H1 (cell line): ENCODE measurements around the gene SEC31A. TPM values are rescaled to one million over a fixed set of nuclear protein-coding genes. Genes with fewer than 3 reads are reported as not detected.
A peak's percentile ranks its signal among the peaks of the same experiment; 100 is the strongest.

ENCODE experiments used
- CTCF ChIA-PET: fragments of 300-600 bp; sonication (Branson Sonifier 250); formaldehyde crosslinking; loops from one replicate; lab custom pipeline; 2021; ENCODE audit not compliant: partially characterized antibody; lab: Charles Lee
- POLR2A ChIA-PET: fragments of 300-600 bp; sonication (Branson Sonifier 250); formaldehyde crosslinking; loops from one replicate; lab custom pipeline; 2021; ENCODE audit warnings: inconsistent platforms; ENCODE audit not compliant: partially characterized antibody; lab: Charles Lee
- DNase-seq, 2 experiments: peaks; one replicate each; pipeline versions ENCODE4 v3.0.0 to v3.0.0-alpha.2; 2010 to 2022; ENCODE audit warnings: low spot score in 2 of 2, low read depth in 1 of 2, mixed read lengths in 1 of 2
- FAIRE-seq: peaks from 2 replicates; lab custom pipeline; 2011; peaks lifted over from hg19 to GRCh38; lab: Jason Lieb, UNC
- H2AFZ ChIP-seq: 2 replicates; pipeline ENCODE4 v1.8.1; 2012; ENCODE audit warnings: low read length, inconsistent platforms
- H2AK5ac ChIP-seq: 2 replicates; pipeline ENCODE4 v1.6.1; 2013; ENCODE audit warnings: low read depth, low read length
- H2BK120ac ChIP-seq: replicated peaks from 2 replicates; pipeline ENCODE3; 2013; ENCODE audit warnings: low read depth, low read length, inconsistent platforms
- H2BK12ac ChIP-seq: 2 replicates; pipeline ENCODE4 v1.6.1; 2013; ENCODE audit warnings: low read depth, low read length
- H2BK15ac ChIP-seq: 2 replicates; pipeline ENCODE4 v1.6.1; 2013; ENCODE audit warnings: low read length
- H2BK20ac ChIP-seq: 2 replicates; pipeline ENCODE4 v1.6.1; 2013; ENCODE audit warnings: low read length
- H2BK5ac ChIP-seq: 2 replicates; pipeline ENCODE4 v1.6.1; 2013; ENCODE audit warnings: low read depth, low read length
- H3K14ac ChIP-seq: 2 replicates; pipeline ENCODE4 v1.6.1; 2013; ENCODE audit warnings: inconsistent platforms; ENCODE audit not compliant: insufficient read length
- H3K18ac ChIP-seq: 2 replicates; pipeline ENCODE4 v1.6.1; 2013; ENCODE audit warnings: low read length; ENCODE audit errors: extremely low read depth
- H3K23ac ChIP-seq: 2 replicates; pipeline ENCODE4 v1.6.1; 2013; ENCODE audit warnings: inconsistent platforms; ENCODE audit not compliant: insufficient read length
- H3K23me2 ChIP-seq: 2 replicates; pipeline ENCODE4 v1.6.1; 2013; ENCODE audit warnings: low read depth, low read length
- H3K27ac ChIP-seq: 2 replicates; pipeline ENCODE4 v1.6.1; 2011; ENCODE audit warnings: low read depth, low read length, inconsistent platforms
- H3K27me3 ChIP-seq, 4 experiments: replicated peaks in 1 of 4; 1 replicate in 1 of 4; 2 replicates in 3 of 4; pipeline versions ENCODE4 v1.6.1 to v1.8.1; 2011 to 2013; ENCODE audit warnings: low read length in 3 of 4, mild to moderate bottlenecking in 3 of 4, inconsistent platforms in 2 of 4, mixed read lengths in 2 of 4, moderate library complexity in 1 of 4; ENCODE audit not compliant: control insufficient read depth in 3 of 4, insufficient read depth in 3 of 4; ENCODE audit errors: extremely low read depth in 1 of 4
- H3K36me3 ChIP-seq, 4 experiments: 2 replicates each; pipeline versions ENCODE4 v1.6.1 to v1.8.1; 2011 to 2013; ENCODE audit warnings: mild to moderate bottlenecking in 4 of 4, low read length in 3 of 4, moderate library complexity in 2 of 4, control low read depth in 1 of 4, inconsistent platforms in 1 of 4; ENCODE audit not compliant: insufficient read depth in 4 of 4, control insufficient read depth in 2 of 4
- H3K4ac ChIP-seq: replicated peaks from 2 replicates; pipeline ENCODE3; 2013; ENCODE audit warnings: low read length, low read depth, mixed read lengths, inconsistent platforms; ENCODE audit not compliant: insufficient read length
- H3K4me1 ChIP-seq, 4 experiments: replicated peaks in 1 of 4; 1 replicate in 1 of 4; 2 replicates in 3 of 4; pipeline versions ENCODE4 v1.6.1 to v1.8.1; 2011 to 2013; ENCODE audit warnings: low read length in 3 of 4, inconsistent platforms in 2 of 4, mixed read lengths in 1 of 4; ENCODE audit not compliant: insufficient read depth in 4 of 4, control insufficient read depth in 3 of 4
- H3K4me2 ChIP-seq, 2 experiments: 2 replicates each; pipeline versions ENCODE4 v1.6.1 to v1.8.1; 2011 to 2013; ENCODE audit warnings: low read depth in 2 of 2, low read length in 2 of 2, control low read depth in 1 of 2, inconsistent platforms in 1 of 2, mild to moderate bottlenecking in 1 of 2; ENCODE audit not compliant: insufficient read depth in 1 of 2
- H3K4me3 ChIP-seq, 4 experiments: fragments of 200-600, 300-600 bp in 1 of 4; sonication (generic), shearing (Covaris generic), sonication (Bioruptor Twin) in 1 of 4; 2 replicates each; pipeline versions ENCODE4 v1.5.1 to v1.8.1; 2011 to 2016; ENCODE audit warnings: low read length in 4 of 4, low read depth in 3 of 4, control low read depth in 2 of 4, inconsistent platforms in 2 of 4, mild to moderate bottlenecking in 2 of 4, mixed read lengths in 1 of 4, moderate library complexity in 1 of 4; ENCODE audit not compliant: insufficient read depth in 2 of 4; ENCODE audit errors: extremely low read depth in 1 of 4
- H3K56ac ChIP-seq: replicated peaks from 2 replicates; pipeline ENCODE3; 2013; ENCODE audit warnings: low read depth, mild to moderate bottlenecking, mixed read lengths, low read length, inconsistent platforms; ENCODE audit not compliant: insufficient read length
- H3K79me1 ChIP-seq: 2 replicates; pipeline ENCODE4 v1.6.1; 2013; ENCODE audit warnings: low read depth, low read length, control low read depth
- H3K79me2 ChIP-seq, 2 experiments: 2 replicates each; pipeline versions ENCODE4 v1.6.1 to v1.8.1; 2012 to 2013; ENCODE audit warnings: low read length in 2 of 2, mild to moderate bottlenecking in 2 of 2, inconsistent platforms in 1 of 2; ENCODE audit not compliant: insufficient read depth in 2 of 2, control insufficient read depth in 1 of 2
- H3K9ac ChIP-seq, 4 experiments: replicated peaks in 1 of 4; 1 replicate in 1 of 4; 2 replicates in 3 of 4; pipeline versions ENCODE4 v1.6.1 to v1.8.1; 2011 to 2013; ENCODE audit warnings: low read depth in 3 of 4, low read length in 3 of 4, control low read depth in 2 of 4, mild to moderate bottlenecking in 2 of 4, moderate library complexity in 2 of 4, inconsistent platforms in 1 of 4; ENCODE audit errors: extremely low read depth in 1 of 4
- H3K9me3 ChIP-seq, 2 experiments: 2 replicates each; pipeline versions ENCODE4 v1.6.1 to v1.8.1; 2012 to 2013; ENCODE audit warnings: mild to moderate bottlenecking in 2 of 2, moderate library complexity in 2 of 2, control low read depth in 1 of 2, inconsistent platforms in 1 of 2, low read depth in 1 of 2, low read length in 1 of 2, mixed read lengths in 1 of 2; ENCODE audit not compliant: insufficient read depth in 2 of 2
- H4K20me1 ChIP-seq, 2 experiments: replicated peaks in 1 of 2; 2 replicates each; pipeline versions ENCODE3 to v1.8.1; 2011 to 2013; ENCODE audit warnings: inconsistent platforms in 2 of 2, low read length in 2 of 2, mild to moderate bottlenecking in 1 of 2; ENCODE audit not compliant: insufficient read depth in 2 of 2, control insufficient read depth in 1 of 2
- H4K5ac ChIP-seq: 2 replicates; pipeline ENCODE4 v1.6.1; 2013; ENCODE audit warnings: low read length, low read depth, mixed read lengths, inconsistent platforms; ENCODE audit not compliant: insufficient read length
- H4K8ac ChIP-seq: 2 replicates; pipeline ENCODE4 v1.8.0; 2013; ENCODE audit warnings: mild to moderate bottlenecking, moderate library complexity, low read length, inconsistent platforms; ENCODE audit not compliant: insufficient read depth; ENCODE audit errors: extremely low read depth
- H4K91ac ChIP-seq: replicated peaks from 2 replicates; pipeline ENCODE3; 2013; ENCODE audit warnings: low read length, mixed read lengths, inconsistent platforms; ENCODE audit not compliant: insufficient read length
- KDM4A ChIP-seq: IDR thresholded peaks from one replicate; pipeline ENCODE4 v1.7.1; 2012; ENCODE audit warnings: low read depth, mild to moderate bottlenecking, moderate library complexity, low read length, inconsistent platforms; ENCODE audit not compliant: severe bottlenecking
- POLR2A ChIP-seq, 2 experiments: IDR thresholded peaks; 1 replicate in 1 of 2; 2 replicates in 1 of 2; pipeline ENCODE4 v1.6.1; 2011; ENCODE audit warnings: low read depth in 2 of 2, low read length in 2 of 2, mild to moderate bottlenecking in 2 of 2; ENCODE audit errors: control extremely low read depth in 1 of 2
- WGBS, 2 experiments: shearing (Covaris generic) in 1 of 2; methylation state at CpG; one replicate each; pipeline versions ENCODE4 v1.1.6 to v1.1.7; 2013 to 2015; ENCODE audit warnings: low lambda C conversion rate in 2 of 2, mixed read lengths in 2 of 2, inconsistent platforms in 1 of 2, low coverage in 1 of 2, missing lambda C conversion rate in 1 of 2; ENCODE audit not compliant: insufficient replicate concordance in 2 of 2, insufficient coverage in 1 of 2, insufficient read length in 1 of 2; ENCODE audit errors: extremely low coverage in 1 of 2, missing lambda C conversion rate in 1 of 2; 5-methylcytosine and 5-hydroxymethylcytosine counted together
- polyA plus RNA-seq, 7 experiments: library from polyadenylated mRNA; depleted of rRNA in 3 of 7; stranded (reverse) in 5 of 7; unstranded in 2 of 7; fragments of >200 nt in 5 of 7; fragments of 200-250 nt in 2 of 7; gene quantifications; 1 replicate in 5 of 7; 2 replicates in 1 of 7; 4 replicates in 1 of 7; pipeline versions ENCODE4 v1.2.1 to v1.2.3, GENCODE V29; 2011 to 2013; ENCODE audit warnings: missing spikeins in 2 of 7, mixed read lengths in 2 of 7
- total RNA-seq: library from RNA; stranded (reverse); fragmentation: NEBNext Ultra II Directional; extraction: Animal tissue kit (Norgen Biotek cat#: 25700); gene quantifications from 2 replicates; pipeline ENCODE4 v1.2.1, GENCODE V29; 2021

The SEC31A gene
- total and polyA plus RNA-seq, 2 of the 8 experiments (the other 6 are each of a cell fraction or from before 2014, with no cell fraction given) = 112 to 125 TPM

- H3K4me1 ChIP-seq = peaks cover 0 to 3% (median 2%) of the 10 kb centered on the region in 4 experiments; a peak in 2 of 7 replicates
- POLR2A ChIA-PET = interaction anchor here (1.2 to 2.5 kb wide), 2 partner anchors 8 to 141 kb away, joined by 3 to 7 read pairs; partner anchors contain the start of gene COPS4
- no peak overlapping the region for H4K5ac ChIP-seq
- no peak overlapping the region for H2BK5ac ChIP-seq
- H3K9ac ChIP-seq = peak overlapping the region in 2 of 4 experiments; percentile 25 to 59; a peak in 2 of 7 replicates
- FAIRE-seq (no peak), DNase-seq (no peak)
- H4K20me1 ChIP-seq = peaks cover 8 to 9% of the 10 kb centered on the region in 2 experiments
- H3K23ac ChIP-seq = no peak overlapping the region
- H2BK15ac ChIP-seq = no peak overlapping the region
- 90% methylated on average over 3 of the region's 3 CpGs; no CpG with 5 or more reads in 1 of the 2 experiments for WGBS, 2 experiments
- H3K14ac ChIP-seq = no peak overlapping the region
- no peak overlapping the region for H3K18ac ChIP-seq
- H3K27me3 ChIP-seq = no peaks in the 10 kb centered on the region
- no peaks in the 10 kb centered on the region for H3K79me1 ChIP-seq
- H4K8ac ChIP-seq = no peak overlapping the region
- H3K9me3 ChIP-seq = no peaks in the 10 kb centered on the region
- H4K91ac ChIP-seq = no peak overlapping the region
- H3K4me2 ChIP-seq = no peak overlapping the region
- no peak overlapping the region for H3K4me3 ChIP-seq
- H3K4ac ChIP-seq = no peak overlapping the region
- CTCF ChIA-PET = no interaction called here
- H2AK5ac ChIP-seq = no peak overlapping the region
- no peak overlapping the region for H2BK20ac ChIP-seq
- no peak overlapping the region for H2BK120ac ChIP-seq
- H3K27ac ChIP-seq = no peak overlapping the region
- H3K36me3 ChIP-seq = peaks cover 11 to 55% (median 28%) of the 10 kb centered on the region in 4 experiments; a peak in 7 of 8 replicates
- H2BK12ac ChIP-seq = no peak overlapping the region
- H3K23me2 ChIP-seq = peaks cover 5% of the 10 kb centered on the region
- no peak overlapping the region for H2AFZ ChIP-seq
- H3K79me2 ChIP-seq = peaks cover 10 to 60% of the 10 kb centered on the region in 2 experiments
- TF ChIP-seq POLR2A (IDR thresholded peaks at IDR 0.05; ENCODE audit: control extremely low read depth in 1 of 2, low read depth in 2 of 2, low read length in 2 of 2) (0 out of 3 replicates have a peak, but pooled peaks of 1 of the 2 experiments have one; percentile 29), KDM4A (no peak)
- TF ChIP-seq, all 59 proteins: peak for 1
- H3K56ac ChIP-seq = no peak overlapping the region
Measured at GRCh38 chr4:82893942-82894341, 3.0 kb upstream of the SEC31A start.
